ENCODE data around the gene ANXA3. TPM values are rescaled to one million over a fixed set of nuclear protein-coding genes. Genes with fewer than 3 reads are reported as not detected.

The ANXA3 gene
- total and polyA plus RNA-seq, 2 experiments from 2014 or later: 194 to 198 TPM

DNA sequence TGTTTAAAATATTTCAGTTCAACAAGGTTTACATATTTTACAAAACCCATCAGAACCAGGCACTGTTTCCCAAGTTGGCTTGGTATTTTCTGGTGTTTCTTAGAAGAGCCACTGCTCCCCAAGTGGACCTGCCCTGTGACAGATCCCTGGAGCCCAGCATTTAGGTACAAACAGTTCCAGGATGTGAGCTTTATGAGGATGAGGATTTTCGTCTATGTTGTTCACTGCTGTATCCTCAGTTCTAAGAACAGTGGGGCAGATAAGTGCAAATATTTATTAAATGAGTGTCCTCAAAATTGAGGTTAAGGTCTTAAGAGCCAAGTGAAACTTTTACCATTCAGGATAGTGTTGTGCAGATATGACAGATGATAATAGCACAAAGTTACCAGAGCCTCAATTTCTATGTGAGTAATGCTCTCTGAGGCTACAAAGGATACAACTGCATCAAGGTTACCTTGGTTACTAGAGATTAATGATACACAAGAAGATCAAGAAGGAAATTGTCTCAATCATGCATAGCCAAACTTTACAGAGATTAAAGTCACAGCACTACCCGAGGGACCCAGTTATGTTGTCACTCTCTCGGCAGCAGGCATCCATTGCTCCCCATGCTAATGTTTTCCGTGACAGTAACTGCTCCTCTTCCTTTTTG, 37.5 kb downstream of the ANXA3 start:
- H3K27ac ChIP-seq: no peak overlapping the region
- no peaks in the 10 kb centered on the region for H3K27me3 ChIP-seq
- WGBS (ENCODE audit: low lambda C conversion rate, missing lambda C conversion rate): 69% methylated on average over 4 of the region's 4 CpGs
- H3K4me1 ChIP-seq (ENCODE audit: insufficient read depth): no peaks in the 10 kb centered on the region
- H3K4me2 ChIP-seq: no peak overlapping the region
- no peak overlapping the region for H3K4me3 ChIP-seq
- no peaks in the 10 kb centered on the region for H3K36me3 ChIP-seq (replicated peaks; ENCODE audit: insufficient read depth, low read depth)
- no peaks in the 10 kb centered on the region for H4K20me1 ChIP-seq (ENCODE audit: insufficient read depth, poor library complexity, severe bottlenecking)
- H2AFZ ChIP-seq: no peak overlapping the region
- H3K9me2 ChIP-seq (replicated peaks; ENCODE audit: insufficient read depth): no peaks in the 10 kb centered on the region
- no peak for DNase-seq (ENCODE audit: low spot score)
- TF ChIP-seq EZH2phosphoT487 (IDR thresholded peaks at IDR 0.05; ENCODE audit: low read depth, severe bottlenecking, unreplicated experiment) (no peak), CTCF (IDR thresholded peaks at IDR 0.05; ENCODE audit: poor library complexity) (no peak), EZH2 (IDR thresholded peaks at IDR 0.05; ENCODE audit: borderline replicate concordance) (no peak)
- no peaks in the 10 kb centered on the region for H3K79me2 ChIP-seq
- no peaks in the 10 kb centered on the region for H3K9me3 ChIP-seq (ENCODE audit: low read depth)

GRCh38 chr4:78591404-78591803, 39.8 kb downstream of the ANXA3 start:
- TF ChIP-seq EZH2phosphoT487 (IDR thresholded peaks at IDR 0.05; ENCODE audit: low read depth, severe bottlenecking, unreplicated experiment) (no peak), CTCF (IDR thresholded peaks at IDR 0.05; ENCODE audit: poor library complexity) (no peak), EZH2 (IDR thresholded peaks at IDR 0.05; ENCODE audit: borderline replicate concordance) (no peak)
- Histone ChIP-seq H3K4me1 (ENCODE audit: insufficient read depth) (no peaks in the 10 kb centered on the region), H4K20me1 (ENCODE audit: insufficient read depth, poor library complexity, severe bottlenecking) (no peaks in the 10 kb centered on the region), H2AFZ (no peak overlapping the region), H3K4me2 (no peak overlapping the region), H3K27ac (no peak overlapping the region), H3K9me2 (replicated peaks; ENCODE audit: insufficient read depth) (no peaks in the 10 kb centered on the region), H3K79me2 (no peaks in the 10 kb centered on the region), H3K4me3 (no peak overlapping the region), H3K27me3 (no peaks in the 10 kb centered on the region), H3K36me3 (replicated peaks; ENCODE audit: insufficient read depth, low read depth) (no peaks in the 10 kb centered on the region), H3K9me3 (ENCODE audit: low read depth) (no peaks in the 10 kb centered on the region)
- WGBS (ENCODE audit: low lambda C conversion rate, missing lambda C conversion rate): 80% methylated on average over 2 of the region's 2 CpGs
- DNase-seq (ENCODE audit: low spot score): no peak

DNA sequence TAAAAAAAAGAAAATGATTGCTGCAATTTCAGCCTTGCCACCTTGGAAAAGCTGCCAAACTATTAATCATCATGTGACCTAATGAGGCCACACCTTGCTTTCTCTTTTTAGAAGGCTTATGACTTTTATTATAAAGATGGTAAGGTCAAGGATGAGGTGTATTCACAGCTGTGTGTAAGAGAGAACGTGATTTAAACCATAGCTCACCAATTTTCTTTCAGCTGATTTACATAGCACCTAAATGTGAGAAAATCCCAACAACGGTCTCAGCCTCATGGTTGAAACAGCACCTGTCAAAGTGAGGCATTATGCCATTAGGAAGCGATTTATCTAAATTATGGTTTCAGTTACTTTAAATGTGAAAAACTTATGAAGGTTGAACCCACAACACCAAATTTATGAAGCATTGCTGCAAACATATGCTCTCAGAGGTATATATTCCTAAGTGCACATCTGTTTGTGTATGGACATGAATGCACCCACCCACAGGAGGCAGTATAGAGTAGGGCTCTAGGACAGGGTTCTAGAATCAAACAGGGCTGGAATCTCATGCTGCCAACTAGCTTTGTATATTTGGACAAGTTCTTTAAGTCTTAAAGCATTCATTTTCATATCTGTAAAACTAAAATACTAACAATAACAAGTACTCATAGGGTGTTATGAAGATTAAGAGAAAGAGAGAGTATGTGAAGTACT, 40.7 kb downstream of the ANXA3 start:
- TF ChIP-seq EZH2phosphoT487 (IDR thresholded peaks at IDR 0.05; ENCODE audit: low read depth, severe bottlenecking, unreplicated experiment) (no peak), CTCF (IDR thresholded peaks at IDR 0.05; ENCODE audit: poor library complexity) (peak; percentile 26), EZH2 (IDR thresholded peaks at IDR 0.05; ENCODE audit: borderline replicate concordance) (no peak)
- H3K4me2 ChIP-seq: no peak overlapping the region
- H3K27ac ChIP-seq: no peak overlapping the region
- no peak overlapping the region for H3K4me3 ChIP-seq
- 91% methylated on average over 3 of the region's 3 CpGs for WGBS (ENCODE audit: low lambda C conversion rate, missing lambda C conversion rate)
- H4K20me1 ChIP-seq (ENCODE audit: insufficient read depth, poor library complexity, severe bottlenecking): no peaks in the 10 kb centered on the region
- DNase-seq (ENCODE audit: low spot score): no peak
- H3K4me1 ChIP-seq (ENCODE audit: insufficient read depth): no peaks in the 10 kb centered on the region
- no peaks in the 10 kb centered on the region for H3K79me2 ChIP-seq
- no peaks in the 10 kb centered on the region for H3K9me3 ChIP-seq (ENCODE audit: low read depth)
- H3K27me3 ChIP-seq: no peaks in the 10 kb centered on the region
- no peaks in the 10 kb centered on the region for H3K9me2 ChIP-seq (replicated peaks; ENCODE audit: insufficient read depth)
- no peak overlapping the region for H2AFZ ChIP-seq
- no peaks in the 10 kb centered on the region for H3K36me3 ChIP-seq (replicated peaks; ENCODE audit: insufficient read depth, low read depth)

All from hepatocyte (in vitro differentiated cells).